HG02938 (cell line): ENCODE data around the gene ART3.
A peak's percentile ranks its signal among the peaks of the same experiment; 100 is the strongest.

Experiments
- ATAC-seq: cut with Tn5 transposase; IDR thresholded peaks from one replicate; pipeline ENCODE4 v1.9.1; 2021; ENCODE audit warnings: mild to moderate bottlenecking, moderate library complexity; ENCODE audit not compliant: unreplicated experiment

The ART3 gene

GRCh38 chr4:76144546-76144945 lies 70.0 kb downstream of the ART3 start:
- no peak for ATAC-seq

DNA sequence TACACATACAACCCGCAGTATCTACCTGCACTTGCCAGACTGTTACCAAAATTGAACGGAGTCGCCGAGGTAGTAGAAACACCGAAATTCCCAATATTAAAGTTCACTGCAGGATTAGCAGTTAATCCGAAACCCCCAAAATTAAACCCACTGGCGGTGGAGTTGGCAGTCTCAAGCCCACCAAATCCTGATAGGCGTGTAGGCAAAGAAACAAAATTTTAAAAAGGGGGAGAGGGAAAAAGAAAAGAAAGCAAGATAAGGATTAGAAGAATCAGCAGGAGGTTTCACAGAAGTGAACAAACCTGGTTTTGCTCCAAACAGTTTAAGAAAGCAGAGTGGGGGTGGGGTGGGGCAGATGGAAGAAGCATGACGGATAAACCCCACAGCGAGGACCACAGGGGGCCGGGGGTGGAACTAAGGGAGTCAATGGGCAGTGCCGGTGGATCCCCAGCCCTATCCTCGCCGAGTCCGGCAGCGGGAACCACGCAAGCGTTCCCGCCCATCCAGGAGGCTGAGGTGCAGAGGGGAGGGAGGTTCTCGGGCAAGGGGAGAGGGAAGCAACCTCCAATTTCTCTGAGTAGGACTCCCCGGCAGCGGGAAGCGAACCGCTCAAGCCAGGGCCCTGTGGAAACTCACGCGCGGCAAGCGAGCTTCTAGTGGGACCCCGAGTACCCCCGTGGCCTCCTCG lies 73.1 kb downstream of the ART3 start:
- peak; percentile 42 for ATAC-seq

DNA sequence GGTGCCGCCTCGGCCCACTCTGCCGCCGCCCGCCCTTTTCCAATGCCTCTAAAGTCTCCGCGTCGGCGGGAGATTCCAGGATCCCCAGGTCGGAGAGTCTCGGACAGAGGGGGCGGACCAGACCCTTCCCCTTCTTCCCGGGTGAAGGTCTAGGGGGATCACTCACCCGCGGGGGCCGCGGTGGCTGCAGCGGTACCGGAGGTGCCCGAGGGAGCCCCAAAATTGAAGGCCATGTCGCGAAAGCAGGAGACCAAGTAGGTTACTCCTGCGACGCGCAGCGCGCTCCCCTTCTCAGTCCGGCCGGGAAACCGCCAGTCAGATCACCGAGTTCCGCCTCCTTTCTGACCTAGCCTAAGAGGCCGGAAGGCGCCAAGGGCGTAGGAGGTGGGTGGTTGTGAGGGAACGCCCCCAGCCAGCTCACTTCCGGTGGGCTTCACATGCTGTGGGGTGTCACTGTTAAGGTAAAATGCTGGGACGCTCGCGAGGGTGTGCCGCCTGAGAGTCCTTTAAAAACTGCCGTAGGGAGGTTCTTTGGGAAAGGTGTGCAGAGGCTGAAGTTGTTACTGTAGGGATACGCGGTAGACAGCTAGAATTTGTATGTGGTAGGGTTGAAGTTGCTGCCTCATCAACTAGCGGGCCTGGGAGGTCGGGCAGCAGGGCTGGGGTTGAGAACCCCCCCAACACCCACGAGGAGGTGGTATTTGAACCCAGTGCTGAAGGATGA lies 73.8 kb downstream of the ART3 start, which contains the start of gene NUP54:
TSS of gene NUP54 (minus strand) at position 256 of the 724 bp plus-strand sequence. CDS start at position 233, 23 bp downstream.
- peak; percentile 97 for ATAC-seq

DNA sequence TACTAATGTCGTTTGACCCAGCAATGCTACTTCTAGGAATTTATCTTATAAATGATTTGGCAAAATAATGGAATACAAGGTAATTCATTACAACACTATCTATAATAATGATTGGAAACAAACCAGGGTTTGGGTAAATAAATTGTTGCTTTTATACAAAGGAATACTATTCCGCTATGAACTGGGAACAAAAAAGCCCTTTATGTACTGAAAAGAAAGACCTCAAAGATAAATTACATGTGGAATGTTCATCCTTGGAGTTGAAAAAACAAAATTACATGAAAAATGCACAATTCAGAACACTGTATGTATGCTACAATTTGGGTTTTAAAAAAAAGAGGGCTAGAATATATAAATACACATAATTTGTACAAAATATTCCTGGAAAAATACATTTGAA lies 78.8 kb downstream of the ART3 start:
- no peak for ATAC-seq

DNA sequence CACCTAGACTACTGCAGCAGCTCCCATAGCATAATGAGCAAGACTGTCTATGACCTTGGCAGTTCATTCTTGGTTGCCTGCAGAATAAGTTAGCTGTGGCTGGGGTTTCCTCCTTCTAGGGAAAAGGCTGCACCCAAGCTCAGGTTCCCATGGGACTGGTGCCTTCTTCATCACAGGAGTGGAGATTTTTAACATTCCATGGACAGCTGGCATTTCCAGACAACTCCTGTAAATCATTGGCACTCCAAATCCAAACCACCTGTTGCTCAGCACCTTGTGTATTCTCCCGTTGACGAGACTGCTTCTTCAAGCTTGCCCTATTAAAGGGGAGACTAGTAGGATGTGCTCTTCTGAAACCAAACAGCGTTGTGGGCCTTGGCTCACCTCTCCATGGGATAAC lies 81.5 kb downstream of the ART3 start:
- no peak for ATAC-seq

- ATAC-seq: no peak
Measured at GRCh38 chr4:76156635-76157034, 82.1 kb downstream of the ART3 start.

- ATAC-seq: no peak
Measured at GRCh38 chr4:76160355-76160754, 85.8 kb downstream of the ART3 start.
